ENCODE data around the gene AEBP1.

- TF ChIP-seq CTCF (conservative IDR thresholded peaks at IDR 0.05 in 1 of 2, IDR thresholded peaks at IDR 0.05 in 1 of 2; ENCODE audit: low read depth in 1 of 2, low read length in 2 of 2) (no peak), EZH2 (IDR thresholded peaks at IDR 0.05; ENCODE audit: low read length, missing control alignments) (no peak)
These were observed 27.8 kb upstream of the AEBP1 start for GRCh38 chr7:44076101-44076895.

Data from fibroblast of lung (primary cell).